HUES6 (cell line): ENCODE measurements around the gene RPL36AL.
"Not testable (repeated sequence)": the region's sequence is repeated elsewhere in the genome, so short reads cannot be mapped to it uniquely, and the experiment has no call there.

Experiments used
- H3K27ac ChIP-seq: 2 replicates; pipeline ENCODE4 v1.7.0; 2013; ENCODE audit warnings: low read depth, mild to moderate bottlenecking, low read length, inconsistent platforms
- H3K27me3 ChIP-seq: 2 replicates; pipeline ENCODE4 v1.6.1; 2013; ENCODE audit warnings: low read length; ENCODE audit not compliant: control insufficient read depth, insufficient read depth
- H3K36me3 ChIP-seq: 2 replicates; pipeline ENCODE4 v1.6.1; 2013; ENCODE audit warnings: low read length; ENCODE audit not compliant: control insufficient read depth, insufficient read depth
- H3K4me1 ChIP-seq: 2 replicates; pipeline ENCODE4 v1.6.1; 2013; ENCODE audit warnings: low read length; ENCODE audit not compliant: control insufficient read depth, insufficient read depth
- H3K4me3 ChIP-seq: 2 replicates; pipeline ENCODE4 v1.5.1; 2013; ENCODE audit warnings: low read depth, low read length
- H3K9ac ChIP-seq: one replicate; pipeline ENCODE4 v1.6.1; 2013; ENCODE audit warnings: mild to moderate bottlenecking, low read length
- H3K9me3 ChIP-seq: 2 replicates; pipeline ENCODE4 v1.6.1; 2013; ENCODE audit warnings: low read depth, low read length; ENCODE audit not compliant: control insufficient read depth, insufficient read depth

The RPL36AL gene

DNA sequence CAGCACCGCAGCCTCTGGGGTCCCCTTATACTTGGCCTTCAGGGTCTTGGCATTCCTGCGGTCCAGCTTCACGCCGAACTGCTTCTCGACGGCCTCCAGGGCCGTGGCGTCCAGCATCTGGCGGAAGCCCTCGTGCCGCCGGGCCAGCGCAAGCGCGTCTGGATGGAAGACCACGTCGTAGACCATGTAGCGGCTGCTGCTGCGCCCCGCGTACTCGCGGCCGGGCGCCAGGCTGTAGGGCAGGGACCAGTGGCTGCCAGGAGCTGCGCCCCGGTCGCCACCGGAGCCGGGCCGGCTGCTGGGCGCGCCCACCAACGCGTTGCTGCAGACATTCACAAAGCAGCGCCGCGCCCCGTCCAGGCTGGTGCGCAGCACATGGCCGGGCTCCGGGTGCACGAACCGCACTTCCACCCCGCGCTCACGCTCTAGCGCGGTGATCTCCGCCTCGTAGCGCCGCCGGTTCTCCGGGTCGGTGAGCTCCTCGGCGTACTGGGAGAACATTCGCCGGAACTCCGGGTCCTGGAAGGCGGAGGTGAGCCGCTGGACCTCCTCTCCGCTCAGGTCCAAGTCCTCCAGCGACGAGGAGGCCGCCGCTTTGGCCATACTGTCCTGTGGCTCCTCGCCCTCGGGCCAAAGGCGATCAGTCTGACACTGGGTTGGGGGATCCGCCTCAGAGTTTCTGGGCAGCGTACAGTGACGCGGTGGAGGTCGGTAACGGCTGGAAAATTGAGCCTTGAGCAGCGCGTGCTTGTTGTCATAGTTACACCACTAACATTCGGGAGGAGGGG is 14.3 kb upstream of the RPL36AL start, which contains the start of gene DNAAF2:
DNAAF2 (minus strand) TSS at position 698 of the 788 bp plus-strand sequence; CDS start at position 603, 95 bp downstream.
- Histone ChIP-seq H3K9me3 (no peaks in the 10 kb centered on the region), H3K4me1 (no peaks in the 10 kb centered on the region)

DNA sequence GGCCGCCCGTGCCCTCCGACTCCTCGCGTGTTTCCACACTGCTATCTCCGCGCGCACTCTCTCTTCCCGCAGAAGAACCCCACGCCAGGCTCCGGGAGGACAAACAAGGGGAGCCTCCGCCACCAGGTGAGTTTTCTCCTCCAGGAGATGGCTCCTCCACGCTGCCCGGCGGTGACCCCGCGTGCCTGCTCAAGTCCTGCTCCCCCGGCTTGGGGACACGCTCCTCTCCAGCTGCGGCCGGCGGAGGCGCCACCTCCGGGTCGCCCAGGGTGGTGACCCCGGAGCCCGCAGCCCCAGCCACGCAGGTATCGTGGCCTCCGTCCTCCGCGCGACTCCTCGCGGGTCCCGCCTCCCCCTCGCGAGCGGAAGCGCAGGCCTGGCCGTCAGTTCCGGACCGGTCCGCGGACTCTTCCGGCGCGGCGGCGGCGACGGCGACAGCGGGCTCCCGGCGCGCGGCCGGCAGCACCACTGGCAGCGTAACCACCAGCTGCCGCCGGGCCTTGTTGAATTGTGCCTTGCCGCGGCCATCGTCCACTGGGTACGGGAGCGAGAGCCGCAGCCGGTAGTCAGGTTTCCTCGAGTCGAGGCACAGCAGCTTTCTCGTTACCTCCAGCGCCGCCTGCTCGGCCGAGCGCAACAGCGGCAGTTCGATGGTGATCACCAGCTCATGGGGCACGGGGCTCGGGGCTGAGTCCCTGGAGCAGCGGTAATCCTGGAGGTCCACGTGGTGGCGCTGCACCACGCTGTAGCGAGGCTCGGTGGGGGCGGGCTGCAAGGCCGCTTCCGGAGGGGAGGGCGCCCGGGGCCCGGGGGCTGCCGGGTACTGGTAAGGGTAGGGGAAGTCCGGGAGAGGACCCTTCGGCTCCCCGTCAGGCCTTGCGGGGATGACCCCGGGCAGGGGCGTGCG is 13.5 kb upstream of the RPL36AL start:
- peak overlapping the region; percentile 91 for H3K9ac ChIP-seq
- peaks cover 25% of the 10 kb centered on the region for H3K36me3 ChIP-seq
- H3K27me3 ChIP-seq: no peaks in the 10 kb centered on the region
- H3K4me3 ChIP-seq: peak overlapping the region; percentile 90
- H3K4me1 ChIP-seq: no peaks in the 10 kb centered on the region
- peak overlapping the region; percentile 85 for H3K27ac ChIP-seq
- H3K9me3 ChIP-seq: no peaks in the 10 kb centered on the region

More for the DNA sequence above, 14.3 kb upstream of the RPL36AL start, which contains the start of gene DNAAF2:
- H3K27me3 ChIP-seq: no peaks in the 10 kb centered on the region
- peak within 1 kb of the TSS; percentile 85 for H3K27ac ChIP-seq
- H3K4me3 ChIP-seq: peak within 1 kb of the TSS; percentile 90
- peaks cover 30% of the 10 kb centered on the region for H3K36me3 ChIP-seq
- H3K9ac ChIP-seq: peak within 1 kb of the TSS; percentile 91

DNA sequence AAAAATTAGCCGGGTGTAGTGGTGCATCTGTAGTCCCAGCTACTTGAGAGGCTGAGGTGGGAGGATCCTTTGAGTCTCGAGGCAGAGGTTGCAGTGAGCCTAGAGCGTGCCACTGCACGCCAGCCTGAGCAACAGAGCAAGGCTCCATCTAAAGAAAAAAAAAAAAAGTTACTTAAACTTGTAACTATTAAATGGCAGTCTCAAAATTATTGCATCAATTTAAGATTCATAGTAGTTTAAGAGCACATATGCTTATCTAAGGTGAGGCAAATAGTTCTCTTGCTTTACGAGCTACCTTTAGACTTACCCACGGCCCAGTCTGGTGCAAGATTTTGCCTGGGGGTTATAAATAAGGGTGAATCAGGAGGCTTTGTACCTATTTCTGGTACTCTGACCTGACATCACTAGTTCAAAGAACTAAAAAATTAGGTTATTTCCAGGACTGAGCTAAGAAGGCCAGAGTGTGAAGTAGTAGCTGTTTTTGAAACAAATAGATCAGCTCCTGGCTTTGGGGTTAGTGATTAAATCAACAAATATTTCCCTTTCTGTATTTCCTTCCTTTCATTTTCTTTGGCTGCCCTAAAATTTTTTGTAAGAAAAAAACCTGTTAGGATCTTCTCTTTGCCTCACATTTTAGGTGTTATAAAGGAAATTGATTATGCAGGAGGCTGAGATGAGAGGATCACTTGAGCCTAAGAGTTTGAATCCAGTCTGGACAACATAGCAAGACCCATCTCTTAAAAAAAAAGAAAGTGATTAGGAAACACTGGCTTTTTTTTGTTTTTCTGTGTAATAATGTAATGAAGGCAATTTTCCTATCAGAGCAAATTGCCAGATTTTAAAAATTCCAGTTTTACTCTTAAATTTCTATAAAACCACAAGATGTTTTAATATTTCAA is 3.8 kb upstream of the RPL36AL start:
- Histone ChIP-seq H3K27me3 (no peaks in the 10 kb centered on the region), H3K27ac (no peak overlapping the region), H3K4me3 (no peak overlapping the region), H3K9ac (no peak overlapping the region), H3K9me3 (no peaks in the 10 kb centered on the region), H3K36me3 (peaks cover 28% of the 10 kb centered on the region), H3K4me1 (peaks cover 8% of the 10 kb centered on the region)

DNA sequence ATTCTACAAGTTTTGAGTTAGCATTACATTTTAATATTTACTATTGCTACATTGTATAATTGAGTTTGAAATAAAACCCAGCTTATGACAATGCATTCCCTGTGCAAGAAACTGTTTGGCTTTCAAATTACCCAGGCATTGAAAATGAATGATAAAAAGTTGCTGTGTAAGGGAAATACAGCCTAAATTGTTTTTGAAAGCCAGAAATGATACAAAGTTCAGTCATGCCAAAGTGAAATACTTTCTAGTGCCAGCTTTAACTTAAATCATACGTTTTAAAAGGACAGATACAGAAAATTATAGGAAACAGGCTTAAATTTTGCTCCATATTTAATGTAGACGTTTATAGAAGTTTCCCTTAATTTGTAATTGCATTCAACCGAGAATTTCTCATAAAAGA is 3.0 kb upstream of the RPL36AL start:
- H3K27ac ChIP-seq: no peak overlapping the region
- no peak overlapping the region for H3K9ac ChIP-seq
- peak overlapping the region; percentile 18; the same call in 1 of the 2 replicates for H3K4me3 ChIP-seq
- H3K9me3 ChIP-seq: no peaks in the 10 kb centered on the region
- no peaks in the 10 kb centered on the region for H3K27me3 ChIP-seq
- peaks cover 8% of the 10 kb centered on the region for H3K4me1 ChIP-seq
- H3K36me3 ChIP-seq: peaks cover 36% of the 10 kb centered on the region

DNA sequence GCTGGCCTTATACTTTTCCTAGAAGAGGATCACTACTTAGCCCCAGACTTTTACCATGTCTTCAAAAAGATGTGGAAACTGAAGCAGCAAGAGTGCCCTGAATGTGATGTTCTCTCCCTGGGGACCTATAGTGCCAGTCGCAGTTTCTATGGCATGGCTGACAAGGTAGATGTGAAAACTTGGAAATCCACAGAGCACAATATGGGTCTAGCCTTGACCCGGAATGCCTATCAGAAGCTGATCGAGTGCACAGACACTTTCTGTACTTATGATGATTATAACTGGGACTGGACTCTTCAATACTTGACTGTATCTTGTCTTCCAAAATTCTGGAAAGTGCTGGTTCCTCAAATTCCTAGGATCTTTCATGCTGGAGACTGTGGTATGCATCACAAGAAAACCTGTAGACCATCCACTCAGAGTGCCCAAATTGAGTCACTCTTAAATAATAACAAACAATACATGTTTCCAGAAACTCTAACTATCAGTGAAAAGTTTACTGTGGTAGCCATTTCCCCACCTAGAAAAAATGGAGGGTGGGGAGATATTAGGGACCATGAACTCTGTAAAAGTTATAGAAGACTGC is 1.7 kb upstream of the RPL36AL start:
- peak overlapping the region; percentile 100 for H3K4me3 ChIP-seq
- H3K9me3 ChIP-seq: no peaks in the 10 kb centered on the region
- H3K36me3 ChIP-seq: peaks cover 37% of the 10 kb centered on the region
- no peaks in the 10 kb centered on the region for H3K27me3 ChIP-seq
- peak overlapping the region; percentile 68 for H3K9ac ChIP-seq
- H3K27ac ChIP-seq: no peak overlapping the region
- H3K4me1 ChIP-seq: peaks cover 8% of the 10 kb centered on the region

DNA sequence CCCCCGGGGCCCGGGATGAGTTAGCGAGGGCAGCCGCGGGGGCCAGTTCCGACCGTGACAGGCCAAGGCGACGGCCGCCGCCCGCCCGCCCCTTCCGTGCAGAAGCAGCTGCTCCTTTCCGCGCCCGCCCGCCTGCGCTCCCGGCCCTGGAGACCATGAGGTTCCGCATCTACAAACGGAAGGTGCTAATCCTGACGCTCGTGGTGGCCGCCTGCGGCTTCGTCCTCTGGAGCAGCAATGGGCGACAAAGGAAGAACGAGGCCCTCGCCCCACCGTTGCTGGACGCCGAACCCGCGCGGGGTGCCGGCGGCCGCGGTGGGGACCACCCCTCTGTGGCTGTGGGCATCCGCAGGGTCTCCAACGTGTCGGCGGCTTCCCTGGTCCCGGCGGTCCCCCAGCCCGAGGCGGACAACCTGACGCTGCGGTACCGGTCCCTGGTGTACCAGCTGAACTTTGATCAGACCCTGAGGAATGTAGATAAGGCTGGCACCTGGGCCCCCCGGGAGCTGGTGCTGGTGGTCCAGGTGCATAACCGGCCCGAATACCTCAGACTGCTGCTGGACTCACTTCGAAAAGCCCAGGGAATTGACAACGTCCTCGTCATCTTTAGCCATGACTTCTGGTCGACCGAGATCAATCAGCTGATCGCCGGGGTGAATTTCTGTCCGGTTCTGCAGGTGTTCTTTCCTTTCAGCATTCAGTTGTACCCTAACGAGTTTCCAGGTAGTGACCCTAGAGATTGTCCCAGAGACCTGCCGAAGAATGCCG is 872 bp upstream of the RPL36AL start:
- Histone ChIP-seq H3K4me1 (peaks cover 8% of the 10 kb centered on the region), H3K9ac (peak overlapping the region; percentile 68), H3K9me3 (no peaks in the 10 kb centered on the region), H3K36me3 (peaks cover 33% of the 10 kb centered on the region), H3K4me3 (peak overlapping the region; percentile 100), H3K27ac (no peak overlapping the region; the same call in 1 of the 2 replicates), H3K27me3 (no peaks in the 10 kb centered on the region)

DNA sequence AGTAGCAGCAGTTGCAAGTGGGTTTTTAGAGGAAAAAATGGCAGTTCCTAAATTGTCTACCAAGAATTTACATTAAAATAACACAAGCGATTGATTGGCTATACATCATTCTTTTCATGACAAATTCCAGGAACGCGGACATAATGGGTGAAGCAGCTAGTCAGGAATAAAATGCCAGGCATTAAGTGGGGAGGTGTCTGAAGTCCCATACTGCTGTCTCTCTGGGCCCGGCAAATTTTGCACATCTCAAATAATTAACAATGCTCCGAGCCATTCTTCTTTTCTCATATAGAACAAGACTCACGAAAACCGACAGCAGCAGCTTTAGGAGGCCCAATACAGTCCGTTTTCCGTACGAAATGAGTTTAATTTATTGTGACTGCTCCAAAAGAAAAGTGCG is 696 bp downstream of the RPL36AL start:
- H3K9me3 ChIP-seq: no peaks in the 10 kb centered on the region
- H3K36me3 ChIP-seq: peaks cover 27% of the 10 kb centered on the region
- peak overlapping the region; percentile 100 for H3K4me3 ChIP-seq
- H3K27me3 ChIP-seq: no peaks in the 10 kb centered on the region
- peak overlapping the region; percentile 95 for H3K27ac ChIP-seq
- peaks cover 8% of the 10 kb centered on the region for H3K4me1 ChIP-seq
- peak overlapping the region; percentile 96 for H3K9ac ChIP-seq

DNA sequence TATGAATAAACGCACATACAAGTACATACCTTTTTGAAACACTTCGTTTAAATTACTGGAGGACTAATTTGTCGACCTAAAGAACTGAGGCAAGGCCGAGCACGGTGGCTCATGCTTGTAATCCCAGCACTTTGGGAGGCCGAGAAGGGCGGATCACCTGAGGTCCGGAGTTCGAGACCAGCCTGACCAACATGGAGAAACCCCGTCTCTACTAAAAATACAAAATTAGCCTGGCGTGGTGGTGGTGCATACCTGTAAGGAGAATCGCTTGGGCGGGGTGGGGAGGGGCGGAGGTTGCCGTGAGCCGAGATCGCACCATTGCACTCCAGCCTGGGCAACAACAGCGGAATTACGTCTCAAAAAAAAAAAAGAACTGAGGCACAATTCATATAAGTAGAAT is 1.2 kb downstream of the RPL36AL start:
- H3K27ac ChIP-seq, H3K4me1 ChIP-seq, H3K9me3 ChIP-seq, H3K27me3 ChIP-seq: not testable (repeated sequence)
- Histone ChIP-seq H3K4me3 (peak overlapping the region; percentile 100), H3K9ac (peak overlapping the region; percentile 96), H3K36me3 (peaks cover 31% of the 10 kb centered on the region)

DNA sequence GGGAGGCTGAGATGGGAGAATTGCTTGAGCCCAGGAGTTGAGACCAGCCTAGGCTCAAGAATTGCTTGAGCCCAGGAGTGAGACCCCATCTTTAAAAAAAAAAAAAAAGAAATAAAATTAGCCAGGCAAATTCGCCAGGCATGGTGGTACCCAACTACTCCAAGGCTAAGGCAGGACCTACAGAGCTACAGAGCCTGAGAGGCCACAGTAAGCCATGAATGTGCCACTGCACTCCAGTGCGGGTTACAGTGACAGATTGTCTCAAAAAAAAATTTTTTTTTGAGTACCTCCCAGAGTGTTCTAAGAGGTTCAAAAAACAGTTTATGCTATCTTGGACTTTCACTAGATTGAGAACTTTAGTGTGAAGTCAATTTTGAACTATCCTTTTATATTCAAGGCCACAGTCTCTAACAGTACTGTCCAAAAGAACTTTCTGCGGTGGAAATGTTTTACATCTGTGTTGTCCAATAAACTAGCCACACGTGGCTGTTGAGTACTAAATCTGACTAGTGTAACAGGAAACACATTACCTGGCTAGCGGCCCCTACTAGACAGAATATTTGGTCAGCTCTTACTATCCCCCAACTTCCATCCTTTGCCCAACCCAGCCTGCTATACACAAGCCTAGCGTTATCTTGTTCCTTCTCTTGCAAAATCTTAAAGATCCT is 2.4 kb downstream of the RPL36AL start:
- H3K4me3 ChIP-seq: no peak overlapping the region
- H3K27me3 ChIP-seq: no peaks in the 10 kb centered on the region
- no peak overlapping the region for H3K27ac ChIP-seq
- peaks cover 8% of the 10 kb centered on the region for H3K4me1 ChIP-seq
- H3K9ac ChIP-seq: no peak overlapping the region
- peaks cover 33% of the 10 kb centered on the region for H3K36me3 ChIP-seq
- no peaks in the 10 kb centered on the region for H3K9me3 ChIP-seq
